CD4-positive, alpha-beta T cell (primary cell): ENCODE measurements around the gene MMP28. TPM values are rescaled to one million over a fixed set of nuclear protein-coding genes. Genes with fewer than 3 reads are reported as not detected.

Experiments
- ATAC-seq: fragments of 200-7000 bp; cut with Tn5 transposase; one replicate; pipeline ENCODE4 v1.10.0; 2022; ENCODE audit warnings: mild to moderate bottlenecking; ENCODE audit not compliant: poor library complexity
- CTCF ChIA-PET: fragments of 350-600 bp; sonication (Branson Sonifier 250); formaldehyde crosslinking; loops from one replicate; lab custom pipeline; 2021; ENCODE audit warnings: antibody characterized with exemption, inconsistent platforms; lab: Charles Lee
- POLR2A ChIA-PET: fragments of 350-600 bp; sonication (Branson Sonifier 250); formaldehyde crosslinking; loops from one replicate; lab custom pipeline; 2021; ENCODE audit warnings: antibody characterized with exemption, inconsistent platforms; lab: Charles Lee
- DNase-seq, 14 experiments: peaks; one replicate each; pipeline ENCODE4 v3.0.0-alpha.2; 2013 to 2020; ENCODE audit warnings: mixed read lengths in 2 of 14
- H3K27ac ChIP-seq, 2 donors: one replicate each; pipeline versions ENCODE4 v1.5.1 to v1.7.0; 2013; ENCODE audit warnings: low read length in 2 of 2, low read depth in 1 of 2, mild to moderate bottlenecking in 1 of 2
- H3K27me3 ChIP-seq, 2 experiments: 1 replicate in 1 of 2; 2 replicates in 1 of 2; pipeline versions ENCODE4 v1.6.1 to v1.7.0; 2013; ENCODE audit warnings: low read length in 2 of 2, control low read depth in 1 of 2, mild to moderate bottlenecking in 1 of 2, moderate library complexity in 1 of 2; ENCODE audit not compliant: insufficient read depth in 2 of 2, control insufficient read depth in 1 of 2
- H3K36me3 ChIP-seq: one replicate; pipeline ENCODE4 v1.6.1; 2013; ENCODE audit warnings: low read length, control low read depth; ENCODE audit not compliant: insufficient read depth
- H3K4me1 ChIP-seq: one replicate; pipeline ENCODE4 v1.6.1; 2013; ENCODE audit warnings: low read length, control low read depth; ENCODE audit not compliant: insufficient read depth
- H3K4me3 ChIP-seq: one replicate; pipeline ENCODE4 v1.5.1; 2013; ENCODE audit warnings: mild to moderate bottlenecking, low read length, moderate library complexity
- H3K9me3 ChIP-seq, 2 experiments: 1 replicate in 1 of 2; 2 replicates in 1 of 2; pipeline versions ENCODE4 v1.6.1 to v1.7.0; 2013; ENCODE audit warnings: low read length in 2 of 2, mild to moderate bottlenecking in 2 of 2, control low read depth in 1 of 2, moderate library complexity in 1 of 2; ENCODE audit not compliant: control insufficient read depth in 1 of 2, insufficient read depth in 1 of 2
- H3K27ac Mint-ChIP-seq: one replicate; pipeline ENCODE4 v1.8.0; 2020; ENCODE audit warnings: mixed read lengths
- H3K27me3 Mint-ChIP-seq: one replicate; pipeline ENCODE4 v1.8.0; 2021; ENCODE audit warnings: mixed read lengths
- H3K36me3 Mint-ChIP-seq: one replicate; pipeline ENCODE4 v1.8.0; 2021; ENCODE audit warnings: low read depth, mixed read lengths
- H3K4me1 Mint-ChIP-seq: one replicate; pipeline ENCODE4 v1.8.0; 2021; ENCODE audit warnings: low read depth, mixed read lengths
- H3K4me3 Mint-ChIP-seq: one replicate; pipeline ENCODE4 v1.8.0; 2020; ENCODE audit warnings: mild to moderate bottlenecking, mixed read lengths
- H3K9me3 Mint-ChIP-seq: one replicate; pipeline ENCODE4 v1.8.0; 2020; ENCODE audit warnings: mixed read lengths
- CTCF ChIP-seq: fragments of 200-600 bp; IDR thresholded peaks from one replicate; pipeline ENCODE4 v1.8.0; 2022; ENCODE audit warnings: antibody characterized with exemption, mild to moderate bottlenecking
- intact Hi-C, 2 experiments: fragments of 100-400 bp; cut with DNase I in 1 of 2; cut with micrococcal nuclease in 1 of 2; formaldehyde crosslinking; loops; one replicate each; pipeline versions ENCODE4 v1.15.1 to v1.9.0; 2023 to 2025; cut with DNase I, micrococcal nuclease
- total RNA-seq, 174 experiments: library from RNA in 2 of 174; stranded (reverse) in 2 of 174; gene quantifications; one replicate each; pipeline ENCODE4 v1.2.3 and lab custom pipeline; 2021 to 2026

The MMP28 gene
- total RNA-seq, 2 experiments from 2014 or later = 6.7 to 9.9 TPM

GRCh38 chr17:35761601-35762000, 33.8 kb downstream of the MMP28 start:
- Mint-ChIP-seq H3K4me3 (peak overlapping the region; percentile 30), H3K27me3 (no peaks in the 10 kb centered on the region), H3K4me1 (peaks cover 7% of the 10 kb centered on the region), H3K36me3 (no peaks in the 10 kb centered on the region), H3K27ac (no peak overlapping the region), H3K9me3 (no peaks in the 10 kb centered on the region)
- no peak overlapping the region for H3K27ac ChIP-seq
- TF ChIP-seq CTCF = no peak
- H3K27me3 ChIP-seq = no peaks in the 10 kb centered on the region
- no peaks in the 10 kb centered on the region for H3K9me3 ChIP-seq
- H3K36me3 ChIP-seq = no peaks in the 10 kb centered on the region
- DNase-seq (no peak), ATAC-seq (no peak)
- ChIA-PET CTCF (no interaction called here), POLR2A (no interaction called here)
- H3K4me3 ChIP-seq = no peak overlapping the region
- intact Hi-C loops = loop anchor here in 1 of 2 experiments (10.0 kb wide), 1 partner anchor 383 kb away; no protein-coding TSS in a partner anchor
- peaks cover 12% of the 10 kb centered on the region for H3K4me1 ChIP-seq

GRCh38 chr17:35760587-35760986, 34.9 kb downstream of the MMP28 start, which contains the start of gene C17orf50:
C17orf50 (plus strand) TSS chr17:35760887; CDS start chr17:35760942, 55 bp downstream.
- intact Hi-C loops = loop anchor here in 1 of 2 experiments (10.0 kb wide), 1 partner anchor 384 kb away; no protein-coding TSS in a partner anchor
- Mint-ChIP-seq H3K9me3 (no peaks in the 10 kb centered on the region), H3K27me3 (no peaks in the 10 kb centered on the region), H3K27ac (no peak within 1 kb of the TSS), H3K4me1 (peaks cover 7% of the 10 kb centered on the region), H3K4me3 (peak within 1 kb of the TSS; percentile 30), H3K36me3 (no peaks in the 10 kb centered on the region)
- ChIA-PET POLR2A (no interaction called here), CTCF (interaction anchor here (1.7 kb wide), 1 partner anchor 48 kb away, joined by 4 read pairs; the partner anchor contains the start of gene TAF15)
- Histone ChIP-seq H3K9me3 (no peaks in the 10 kb centered on the region), H3K27ac (no peak within 1 kb of the TSS), H3K27me3 (no peaks in the 10 kb centered on the region), H3K36me3 (no peaks in the 10 kb centered on the region), H3K4me1 (peaks cover 12% of the 10 kb centered on the region), H3K4me3 (no peak within 1 kb of the TSS)
- DNase-seq = no peak
- ATAC-seq = no peak
- no peak for TF ChIP-seq CTCF

GRCh38 chr17:35757243-35757642, 38.2 kb downstream of the MMP28 start:
- H3K9me3 ChIP-seq = no peaks in the 10 kb centered on the region
- H3K27ac Mint-ChIP-seq = no peak overlapping the region
- H3K4me1 ChIP-seq = peaks cover 4% of the 10 kb centered on the region
- no peak for TF ChIP-seq CTCF
- no peaks in the 10 kb centered on the region for H3K27me3 Mint-ChIP-seq
- CTCF ChIA-PET = no interaction called here
- POLR2A ChIA-PET = no interaction called here
- ATAC-seq (no peak), DNase-seq (no peak)
- no peaks in the 10 kb centered on the region for H3K9me3 Mint-ChIP-seq
- H3K36me3 ChIP-seq = no peaks in the 10 kb centered on the region
- no peaks in the 10 kb centered on the region for H3K36me3 Mint-ChIP-seq
- no peak overlapping the region for H3K4me3 Mint-ChIP-seq
- peaks cover 0 to 3% of the 10 kb centered on the region in 2 experiments for H3K27me3 ChIP-seq
- no peaks in the 10 kb centered on the region for H3K4me1 Mint-ChIP-seq
- intact Hi-C loops = no loop called here
- H3K4me3 ChIP-seq = no peak overlapping the region
- no peak overlapping the region for H3K27ac ChIP-seq
